Osteocyte (in vitro differentiated cells): Measurements from ENCODE around the gene ZMYM5. TPM values are rescaled to one million over a fixed set of nuclear protein-coding genes. Genes with fewer than 3 reads are reported as not detected.
A peak's percentile ranks its signal among the peaks of the same experiment; 100 is the strongest.
"Not testable (repeated sequence)": the region's sequence is repeated elsewhere in the genome, so short reads cannot be mapped to it uniquely, and the experiment has no call there.

Experiments used
- DNase-seq: peaks from one replicate; pipeline ENCODE4 v3.0.0; 2021; ENCODE audit warnings: mixed read lengths; ENCODE audit not compliant: unreplicated experiment; ENCODE audit errors: extremely low spot score
- H3K27ac Mint-ChIP-seq: one replicate; pipeline ENCODE4 v1.8.0; 2021; ENCODE audit warnings: mild to moderate bottlenecking, mixed read lengths; ENCODE audit not compliant: unreplicated experiment
- H3K27me3 Mint-ChIP-seq: one replicate; pipeline ENCODE4 v1.8.0; 2021; ENCODE audit warnings: mixed read lengths; ENCODE audit not compliant: unreplicated experiment
- H3K36me3 Mint-ChIP-seq: one replicate; pipeline ENCODE4 v1.8.0; 2021; ENCODE audit warnings: mixed read lengths; ENCODE audit not compliant: unreplicated experiment
- H3K4me1 Mint-ChIP-seq: one replicate; pipeline ENCODE4 v1.8.0; 2021; ENCODE audit warnings: mixed read lengths; ENCODE audit not compliant: unreplicated experiment
- H3K4me3 Mint-ChIP-seq: one replicate; pipeline ENCODE4 v1.8.0; 2021; ENCODE audit warnings: mild to moderate bottlenecking, moderate library complexity, mixed read lengths; ENCODE audit not compliant: unreplicated experiment
- H3K9me3 Mint-ChIP-seq: one replicate; pipeline ENCODE4 v1.8.0; 2021; ENCODE audit warnings: mixed read lengths; ENCODE audit not compliant: unreplicated experiment
- total RNA-seq: library from RNA; stranded (reverse); gene quantifications from 2 replicates; pipeline ENCODE4 v1.2.1, GENCODE V29; 2021
- TF ChIP-seq, protein P1 (sequence below): fragments of 200-600 bp; sonication (generic); IDR thresholded peaks from 2 replicates; pipeline ENCODE4 v1.5.0; 2021; ENCODE audit warnings: antibody characterized with exemption, mild to moderate bottlenecking, moderate library complexity

ZMYM5 gene
- total RNA-seq, 1 donor from 2014 or later, result 18.0 TPM

GRCh38 chr13:19818223-19818842 lies 45.1 kb downstream of the ZMYM5 start:
- DNase-seq, result no peak
- TF ChIP-seq, protein P1, sequence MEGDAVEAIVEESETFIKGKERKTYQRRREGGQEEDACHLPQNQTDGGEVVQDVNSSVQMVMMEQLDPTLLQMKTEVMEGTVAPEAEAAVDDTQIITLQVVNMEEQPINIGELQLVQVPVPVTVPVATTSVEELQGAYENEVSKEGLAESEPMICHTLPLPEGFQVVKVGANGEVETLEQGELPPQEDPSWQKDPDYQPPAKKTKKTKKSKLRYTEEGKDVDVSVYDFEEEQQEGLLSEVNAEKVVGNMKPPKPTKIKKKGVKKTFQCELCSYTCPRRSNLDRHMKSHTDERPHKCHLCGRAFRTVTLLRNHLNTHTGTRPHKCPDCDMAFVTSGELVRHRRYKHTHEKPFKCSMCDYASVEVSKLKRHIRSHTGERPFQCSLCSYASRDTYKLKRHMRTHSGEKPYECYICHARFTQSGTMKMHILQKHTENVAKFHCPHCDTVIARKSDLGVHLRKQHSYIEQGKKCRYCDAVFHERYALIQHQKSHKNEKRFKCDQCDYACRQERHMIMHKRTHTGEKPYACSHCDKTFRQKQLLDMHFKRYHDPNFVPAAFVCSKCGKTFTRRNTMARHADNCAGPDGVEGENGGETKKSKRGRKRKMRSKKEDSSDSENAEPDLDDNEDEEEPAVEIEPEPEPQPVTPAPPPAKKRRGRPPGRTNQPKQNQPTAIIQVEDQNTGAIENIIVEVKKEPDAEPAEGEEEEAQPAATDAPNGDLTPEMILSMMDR, result peak; percentile 50

GRCh38 chr13:19817510-19818158 lies 45.8 kb downstream of the ZMYM5 start:
- TF ChIP-seq, protein P1, result no peak
- DNase-seq, result no peak
- no peak overlapping the region for H3K4me3 Mint-ChIP-seq
- no peak overlapping the region for H3K27ac Mint-ChIP-seq
- no peaks in the 10 kb centered on the region for H3K9me3 Mint-ChIP-seq
- H3K4me1 Mint-ChIP-seq, result no peaks in the 10 kb centered on the region
- H3K27me3 Mint-ChIP-seq, result no peaks in the 10 kb centered on the region
- H3K36me3 Mint-ChIP-seq, result peaks cover 21% of the 10 kb centered on the region

More at GRCh38 chr13:19818223-19818842, 45.1 kb downstream of the ZMYM5 start:
- H3K27ac Mint-ChIP-seq, result no peak overlapping the region
- H3K4me1 Mint-ChIP-seq, result no peaks in the 10 kb centered on the region
- no peaks in the 10 kb centered on the region for H3K27me3 Mint-ChIP-seq
- no peaks in the 10 kb centered on the region for H3K9me3 Mint-ChIP-seq
- H3K4me3 Mint-ChIP-seq, result no peak overlapping the region
- H3K36me3 Mint-ChIP-seq, result peaks cover 24% of the 10 kb centered on the region

DNA sequence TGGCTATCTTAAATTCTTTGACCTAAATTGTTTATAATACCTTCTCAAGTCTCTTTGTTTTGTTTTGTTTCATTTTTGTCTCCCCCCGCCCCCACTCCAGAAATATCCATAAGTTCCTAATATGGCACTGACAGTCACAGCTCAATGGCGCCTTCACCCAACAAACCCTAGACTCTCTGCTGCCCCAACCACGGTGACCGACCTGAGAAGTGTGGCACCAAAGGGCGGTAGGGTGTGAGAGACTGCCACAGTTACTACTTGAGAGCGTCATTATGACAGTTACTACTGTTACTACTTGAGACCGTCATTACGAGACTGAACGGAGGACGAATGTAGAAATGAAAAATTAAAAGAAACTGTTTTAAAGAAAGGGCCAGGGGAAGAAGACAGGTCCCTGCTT lies 46.3 kb downstream of the ZMYM5 start:
- Mint-ChIP-seq H3K27ac (no peak overlapping the region), H3K27me3 (no peaks in the 10 kb centered on the region)
- DNase-seq, result no peak

DNA sequence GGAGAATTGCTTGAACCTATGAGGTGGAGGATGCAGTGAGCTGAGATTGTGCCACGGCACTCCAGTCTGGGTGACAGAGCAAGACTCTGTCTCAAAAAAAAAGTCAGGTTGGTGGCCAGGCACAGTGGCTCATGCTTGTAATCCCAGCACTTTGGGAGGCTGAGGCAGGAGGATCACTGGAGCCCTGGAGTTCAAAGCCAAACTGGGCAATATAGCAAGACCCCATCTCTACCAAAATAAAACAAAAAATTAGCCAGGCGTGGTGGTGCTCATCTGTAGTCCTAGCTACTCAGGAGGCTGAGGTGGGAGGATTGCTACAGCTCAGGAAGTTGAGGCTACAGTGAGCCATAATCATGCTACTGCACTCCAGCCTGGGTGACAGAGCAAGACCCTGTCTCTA lies 47.6 kb downstream of the ZMYM5 start:
- not testable (repeated sequence) for H3K27ac Mint-ChIP-seq, DNase-seq, H3K4me3 Mint-ChIP-seq, H3K4me1 Mint-ChIP-seq, H3K27me3 Mint-ChIP-seq, H3K9me3 Mint-ChIP-seq
- peaks cover 23% of the 10 kb centered on the region for H3K36me3 Mint-ChIP-seq

More for the DNA sequence above, 46.3 kb downstream of the ZMYM5 start:
- Mint-ChIP-seq H3K4me3 (no peak overlapping the region), H3K9me3 (no peaks in the 10 kb centered on the region), H3K36me3 (peaks cover 23% of the 10 kb centered on the region), H3K4me1 (no peaks in the 10 kb centered on the region)
- TF ChIP-seq, protein P1, result no peak

GRCh38 chr13:19810996-19811881 lies 52.2 kb downstream of the ZMYM5 start:
- no peak for DNase-seq
- no peak overlapping the region for H3K4me3 Mint-ChIP-seq

More at GRCh38 chr13:19810996-19811881, 52.2 kb downstream of the ZMYM5 start:
- Mint-ChIP-seq H3K4me1 (peaks cover 4% of the 10 kb centered on the region), H3K27me3 (no peaks in the 10 kb centered on the region), H3K27ac (no peak overlapping the region), H3K36me3 (peaks cover 7% of the 10 kb centered on the region), H3K9me3 (peaks cover 4% of the 10 kb centered on the region)
- TF ChIP-seq, protein P1, result no peak
